ENCODE measurements around the gene ASTN1.

ASTN1 gene

GRCh38 chr1:177032434-177032833, 132.1 kb downstream of the ASTN1 start:
- TF ChIP-seq POLR2AphosphoS5 (IDR thresholded peaks at IDR 0.05; ENCODE audit: low read depth) (no peak), CTCF (IDR thresholded peaks at IDR 0.05; ENCODE audit: insufficient read depth, low read length) (no peak), SPI1 (IDR thresholded peaks at IDR 0.05; ENCODE audit: borderline replicate concordance, low read depth) (no peak), REST (IDR thresholded peaks at IDR 0.05; ENCODE audit: insufficient replicate concordance, low read depth) (no peak), GABPA (IDR thresholded peaks at IDR 0.05; ENCODE audit: low read depth) (no peak)
- Histone ChIP-seq H3K27me3 (ENCODE audit: insufficient read depth, poor library complexity, severe bottlenecking) (no peaks in the 10 kb centered on the region), H3K27ac (replicated peaks) (no peak overlapping the region), H3K4me3 (replicated peaks; ENCODE audit: insufficient read depth, low read length) (no peak overlapping the region)
- DNase-seq (ENCODE audit: low read depth in 1 of 2, low spot score in 1 of 2) = no peak

GRCh38 chr1:177024623-177025022, 139.9 kb downstream of the ASTN1 start:
- TF ChIP-seq POLR2AphosphoS5 (IDR thresholded peaks at IDR 0.05; ENCODE audit: low read depth) (no peak), GABPA (IDR thresholded peaks at IDR 0.05; ENCODE audit: low read depth) (no peak)
- H3K4me3 ChIP-seq (replicated peaks; ENCODE audit: insufficient read depth, low read length) = no peak overlapping the region
- no peaks in the 10 kb centered on the region for H3K27me3 ChIP-seq (ENCODE audit: insufficient read depth, poor library complexity, severe bottlenecking)

GRCh38 chr1:177023726-177024125, 140.8 kb downstream of the ASTN1 start:
- no peaks in the 10 kb centered on the region for H3K27me3 ChIP-seq (ENCODE audit: insufficient read depth, poor library complexity, severe bottlenecking)
- DNase-seq (ENCODE audit: low read depth in 1 of 2, low spot score in 1 of 2) = no peak

More at GRCh38 chr1:177024623-177025022, 139.9 kb downstream of the ASTN1 start:
- DNase-seq (ENCODE audit: low read depth in 1 of 2, low spot score in 1 of 2) = no peak
- no peak overlapping the region for H3K27ac ChIP-seq (replicated peaks)

More at GRCh38 chr1:177023726-177024125, 140.8 kb downstream of the ASTN1 start:
- no peak overlapping the region for H3K4me3 ChIP-seq (replicated peaks; ENCODE audit: insufficient read depth, low read length)
- no peak overlapping the region for H3K27ac ChIP-seq (replicated peaks)
- TF ChIP-seq CTCF (IDR thresholded peaks at IDR 0.05; ENCODE audit: insufficient read depth, low read length) (no peak), GABPA (IDR thresholded peaks at IDR 0.05; ENCODE audit: low read depth) (no peak), REST (IDR thresholded peaks at IDR 0.05; ENCODE audit: insufficient replicate concordance, low read depth) (no peak), POLR2AphosphoS5 (IDR thresholded peaks at IDR 0.05; ENCODE audit: low read depth) (no peak), SPI1 (IDR thresholded peaks at IDR 0.05; ENCODE audit: borderline replicate concordance, low read depth) (no peak)

Data from HL-60 (cell line).